Hepatic stellate cell (primary cell): Measurements from ENCODE around the gene LIMS2.

Experiments used
- DNase-seq: peaks from one replicate; pipeline ENCODE4 v3.0.0; 2011; ENCODE audit warnings: low spot score

LIMS2 gene

GRCh38 chr2:127605691-127606263, 69.6 kb downstream of the LIMS2 start:
- no peak for DNase-seq

GRCh38 chr2:127604986-127605385, 70.3 kb downstream of the LIMS2 start:
- no peak for DNase-seq

- DNase-seq, result no peak
These were observed 76.1 kb downstream of the LIMS2 start for GRCh38 chr2:127599211-127599610.

GRCh38 chr2:127598711-127599110, 76.6 kb downstream of the LIMS2 start:
- no peak for DNase-seq

GRCh38 chr2:127597984-127598380, 77.3 kb downstream of the LIMS2 start:
- DNase-seq, result no peak

- no peak for DNase-seq
These were observed 78.0 kb downstream of the LIMS2 start for GRCh38 chr2:127597046-127597983.

GRCh38 chr2:127596311-127597045, 78.9 kb downstream of the LIMS2 start:
- DNase-seq, result no peak

DNA sequence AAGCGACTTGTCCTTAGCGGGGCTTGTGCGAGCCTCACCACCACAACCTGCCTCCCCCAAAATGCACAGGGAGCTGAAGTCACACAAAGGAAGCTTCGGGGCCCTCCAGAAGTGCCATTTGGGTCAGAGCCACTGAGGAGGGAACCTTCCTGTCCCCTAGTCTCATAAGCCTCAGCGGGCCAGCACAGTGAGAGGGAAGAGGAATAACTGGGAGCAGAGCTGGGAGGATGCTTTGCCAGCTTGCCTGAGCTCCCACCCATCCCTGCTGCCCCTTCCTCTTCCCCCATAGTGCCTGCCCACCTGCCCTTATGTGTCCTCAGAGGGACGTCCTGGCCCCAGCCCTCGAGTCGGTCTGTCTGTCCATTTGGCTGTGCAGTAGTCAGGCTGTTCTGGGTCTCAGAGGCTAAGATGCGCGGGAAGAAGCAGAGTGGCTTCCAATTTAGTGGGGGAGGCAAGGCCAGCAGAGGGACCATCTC, 81.2 kb downstream of the LIMS2 start:
- no peak for DNase-seq

- no peak for DNase-seq
These were observed 81.9 kb downstream of the LIMS2 start for GRCh38 chr2:127593228-127594115.

GRCh38 chr2:127592761-127593227, 82.5 kb downstream of the LIMS2 start:
- DNase-seq, result no peak

DNA sequence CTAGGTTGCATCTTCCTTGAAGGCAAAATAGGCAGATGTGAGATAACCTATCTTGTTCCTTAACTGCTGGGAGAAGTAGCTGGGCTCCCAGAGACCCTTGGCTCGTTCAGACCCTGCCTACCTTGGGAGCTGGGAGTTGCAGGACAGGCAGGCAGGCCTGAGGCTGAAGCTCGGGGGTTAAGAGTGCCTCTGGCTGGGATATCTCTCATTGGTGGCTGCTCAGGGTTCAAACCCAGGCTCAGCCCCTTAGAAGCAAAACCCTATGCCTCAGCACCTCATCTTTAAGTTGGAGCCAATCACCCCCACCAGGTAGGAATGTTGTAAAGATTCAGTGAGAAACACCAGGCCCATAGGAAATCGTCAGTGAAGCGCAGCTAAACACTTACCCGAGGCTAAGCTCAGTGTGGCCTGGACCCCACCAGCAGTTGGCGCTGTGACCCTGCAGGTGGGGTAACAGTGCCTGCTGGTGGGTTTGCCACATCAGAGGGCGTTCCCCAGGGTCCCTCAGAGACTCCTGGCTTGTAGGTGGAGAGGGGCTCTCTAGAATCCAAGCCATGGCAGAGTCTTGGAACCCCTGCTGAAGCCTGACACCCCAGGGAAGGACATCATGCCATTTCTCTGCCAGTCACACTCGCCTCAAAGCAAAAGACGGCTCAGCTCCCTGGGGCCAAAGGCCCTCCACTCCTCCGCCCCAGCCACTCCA, 84.0 kb downstream of the LIMS2 start:
- peak; percentile 88 for DNase-seq

- no peak for DNase-seq
These were observed 84.7 kb downstream of the LIMS2 start for GRCh38 chr2:127590386-127591190.

- no peak for DNase-seq
These were observed 85.5 kb downstream of the LIMS2 start for GRCh38 chr2:127589841-127590240.

- DNase-seq, result no peak
These were observed 86.0 kb downstream of the LIMS2 start for GRCh38 chr2:127589358-127589757.
